SK-N-SH treated with all-trans-retinoic acid at 6 μM for 48 hours (cell line): ENCODE data around the gene PAMR1.

Experiments
- ATAC-seq: fragments of 200-7000 bp; cut with Tn5 transposase; 3 replicates; pipeline ENCODE4 v1.9.1; 2020; ENCODE audit warnings: mild to moderate bottlenecking, moderate library complexity
- ARNTL ChIP-seq: fragments of 450-650 bp; formaldehyde crosslinking; IDR thresholded peaks from 2 replicates; pipeline ENCODE4 v1.5.0; 2020; ENCODE audit warnings: low read depth, mild to moderate bottlenecking, moderate library complexity, borderline replicate concordance
- BACH2 ChIP-seq: fragments of 250-450 bp; sonication (Bioruptor Pico); IDR thresholded peaks from 2 replicates; pipeline ENCODE4 v1.9.0; 2021; ENCODE audit warnings: mild to moderate bottlenecking, borderline replicate concordance
- CREB5 ChIP-seq: fragments of 250-450 bp; sonication (Bioruptor Pico); IDR thresholded peaks from 2 replicates; pipeline ENCODE4 v1.5.1; 2020; ENCODE audit warnings: low read depth, mild to moderate bottlenecking, moderate library complexity
- CSDC2 ChIP-seq: fragments of 250-450 bp; sonication (Bioruptor Pico); IDR thresholded peaks from 2 replicates; pipeline ENCODE4 v1.5.0; 2020; ENCODE audit warnings: mild to moderate bottlenecking, moderate library complexity
- ESRRG ChIP-seq: fragments of 250-450 bp; sonication (Bioruptor Pico); IDR thresholded peaks from 2 replicates; pipeline ENCODE4 v1.6.1; 2021; ENCODE audit warnings: mild to moderate bottlenecking
- GLIS3 ChIP-seq: fragments of 250-450 bp; sonication (Bioruptor Pico); IDR thresholded peaks from 2 replicates; pipeline ENCODE4 v1.5.0; 2020; ENCODE audit warnings: mild to moderate bottlenecking, moderate library complexity
- ISL1 ChIP-seq: fragments of 250-450 bp; sonication (Bioruptor Pico); IDR thresholded peaks from 2 replicates; pipeline ENCODE4 v2.1.2; 2022; ENCODE audit warnings: mild to moderate bottlenecking, moderate library complexity
- PPARA ChIP-seq: fragments of 250-450 bp; sonication (Bioruptor Pico); IDR thresholded peaks from 2 replicates; pipeline ENCODE4 v1.5.0; 2020; ENCODE audit warnings: mild to moderate bottlenecking, borderline replicate concordance
- RARB ChIP-seq: fragments of 250-450 bp; sonication (Bioruptor Pico); IDR thresholded peaks from 2 replicates; pipeline ENCODE4 v1.8.0; 2021; ENCODE audit warnings: mild to moderate bottlenecking, moderate library complexity
- SNAI2 ChIP-seq: fragments of 250-450 bp; sonication (Bioruptor Pico); IDR thresholded peaks from 2 replicates; pipeline ENCODE4 v1.5.0; 2020; ENCODE audit warnings: mild to moderate bottlenecking, moderate library complexity
- TCF4 ChIP-seq: fragments of 250-450 bp; sonication (Bioruptor Pico); IDR thresholded peaks from 2 replicates; pipeline ENCODE4 v1.8.0; 2021; ENCODE audit warnings: mild to moderate bottlenecking, moderate library complexity, borderline replicate concordance
- TOX ChIP-seq: fragments of 250-450 bp; sonication (Bioruptor Pico); IDR thresholded peaks from 2 replicates; pipeline ENCODE4 v1.8.0; 2021; ENCODE audit warnings: mild to moderate bottlenecking, moderate library complexity, borderline replicate concordance
- ZC3H10 ChIP-seq: fragments of 250-450 bp; sonication (Bioruptor Pico); IDR thresholded peaks from 2 replicates; pipeline ENCODE4 v1.5.1; 2021; ENCODE audit warnings: mild to moderate bottlenecking, moderate library complexity
- ZFP3 ChIP-seq: fragments of 250-450 bp; sonication (Bioruptor Pico); IDR thresholded peaks from 2 replicates; pipeline ENCODE4 v1.5.0; 2020; ENCODE audit warnings: mild to moderate bottlenecking, moderate library complexity
- ZFP30 ChIP-seq: fragments of 450-650 bp; formaldehyde crosslinking; IDR thresholded peaks from 2 replicates; pipeline ENCODE4 v1.5.0; 2022; ENCODE audit warnings: mild to moderate bottlenecking, moderate library complexity
- ZNF565 ChIP-seq: fragments of 450-650 bp; formaldehyde crosslinking; conservative IDR thresholded peaks from 2 replicates; pipeline ENCODE4 v1.5.0; 2020; ENCODE audit warnings: low read depth, mild to moderate bottlenecking, moderate library complexity
- ZNF70 ChIP-seq: fragments of 450-650 bp; formaldehyde crosslinking; IDR thresholded peaks from 2 replicates; pipeline ENCODE4 v1.5.0; 2020; ENCODE audit warnings: mild to moderate bottlenecking, moderate library complexity
- ZNF8 ChIP-seq: fragments of 450-650 bp; formaldehyde crosslinking; IDR thresholded peaks from 2 replicates; pipeline ENCODE4 v1.5.0; 2020; ENCODE audit warnings: mild to moderate bottlenecking, moderate library complexity
- TF ChIP-seq, protein P1 (sequence below): fragments of 250-450 bp; sonication (Bioruptor Pico); IDR thresholded peaks from 2 replicates; pipeline ENCODE4 v1.8.0; 2020; ENCODE audit warnings: mild to moderate bottlenecking, moderate library complexity, borderline replicate concordance
- TF ChIP-seq, protein P2 (sequence below): fragments of 250-450 bp; sonication (Bioruptor Pico); IDR thresholded peaks from 2 replicates; pipeline ENCODE4 v1.5.0; 2020; ENCODE audit warnings: mild to moderate bottlenecking, moderate library complexity
- TF ChIP-seq, protein P3 (sequence below): fragments of 250-450 bp; sonication (Bioruptor Pico); IDR thresholded peaks from 2 replicates; pipeline ENCODE4 v1.5.1; 2021; ENCODE audit warnings: mild to moderate bottlenecking, moderate library complexity

Gene PAMR1

DNA sequence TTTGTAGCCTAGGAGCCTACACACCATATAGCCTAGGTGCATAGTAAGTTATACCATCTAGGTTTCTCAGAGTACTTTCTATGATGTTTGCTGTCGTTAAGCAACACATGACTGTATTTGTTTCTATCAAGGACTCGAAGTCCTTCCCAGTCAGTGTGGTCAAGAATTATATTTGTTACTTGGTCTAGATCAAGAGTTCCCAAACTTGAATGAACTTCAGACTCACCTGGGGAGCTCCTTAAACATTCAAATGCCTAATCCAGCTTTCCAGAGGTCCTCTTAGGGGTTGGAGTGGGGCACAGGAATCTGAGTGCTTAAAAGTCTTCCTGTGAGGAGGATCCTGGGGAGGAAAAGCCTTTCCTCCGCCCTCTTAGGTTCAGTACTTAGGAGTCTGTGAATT is 41.5 kb upstream of the PAMR1 start:
- ATAC-seq = no peak
- TF ChIP-seq GLIS3 (CRISPR knock-in tag) (no peak), ZFP30 (CRISPR knock-in tag) (no peak), ZNF8 (CRISPR knock-in tag) (no peak), TOX (CRISPR knock-in tag) (no peak), ZFP3 (CRISPR knock-in tag) (no peak), ZC3H10 (CRISPR knock-in tag) (no peak), ISL1 (CRISPR knock-in tag) (no peak), CREB5 (CRISPR knock-in tag) (no peak), CSDC2 (CRISPR knock-in tag) (no peak), TCF4 (CRISPR knock-in tag) (no peak), SNAI2 (CRISPR knock-in tag) (no peak), PPARA (CRISPR knock-in tag) (no peak)
- TF ChIP-seq, protein P1, sequence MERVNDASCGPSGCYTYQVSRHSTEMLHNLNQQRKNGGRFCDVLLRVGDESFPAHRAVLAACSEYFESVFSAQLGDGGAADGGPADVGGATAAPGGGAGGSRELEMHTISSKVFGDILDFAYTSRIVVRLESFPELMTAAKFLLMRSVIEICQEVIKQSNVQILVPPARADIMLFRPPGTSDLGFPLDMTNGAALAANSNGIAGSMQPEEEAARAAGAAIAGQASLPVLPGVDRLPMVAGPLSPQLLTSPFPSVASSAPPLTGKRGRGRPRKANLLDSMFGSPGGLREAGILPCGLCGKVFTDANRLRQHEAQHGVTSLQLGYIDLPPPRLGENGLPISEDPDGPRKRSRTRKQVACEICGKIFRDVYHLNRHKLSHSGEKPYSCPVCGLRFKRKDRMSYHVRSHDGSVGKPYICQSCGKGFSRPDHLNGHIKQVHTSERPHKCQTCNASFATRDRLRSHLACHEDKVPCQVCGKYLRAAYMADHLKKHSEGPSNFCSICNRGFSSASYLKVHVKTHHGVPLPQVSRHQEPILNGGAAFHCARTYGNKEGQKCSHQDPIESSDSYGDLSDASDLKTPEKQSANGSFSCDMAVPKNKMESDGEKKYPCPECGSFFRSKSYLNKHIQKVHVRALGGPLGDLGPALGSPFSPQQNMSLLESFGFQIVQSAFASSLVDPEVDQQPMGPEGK (CRISPR knock-in tag) = no peak
- TF ChIP-seq, protein P2, sequence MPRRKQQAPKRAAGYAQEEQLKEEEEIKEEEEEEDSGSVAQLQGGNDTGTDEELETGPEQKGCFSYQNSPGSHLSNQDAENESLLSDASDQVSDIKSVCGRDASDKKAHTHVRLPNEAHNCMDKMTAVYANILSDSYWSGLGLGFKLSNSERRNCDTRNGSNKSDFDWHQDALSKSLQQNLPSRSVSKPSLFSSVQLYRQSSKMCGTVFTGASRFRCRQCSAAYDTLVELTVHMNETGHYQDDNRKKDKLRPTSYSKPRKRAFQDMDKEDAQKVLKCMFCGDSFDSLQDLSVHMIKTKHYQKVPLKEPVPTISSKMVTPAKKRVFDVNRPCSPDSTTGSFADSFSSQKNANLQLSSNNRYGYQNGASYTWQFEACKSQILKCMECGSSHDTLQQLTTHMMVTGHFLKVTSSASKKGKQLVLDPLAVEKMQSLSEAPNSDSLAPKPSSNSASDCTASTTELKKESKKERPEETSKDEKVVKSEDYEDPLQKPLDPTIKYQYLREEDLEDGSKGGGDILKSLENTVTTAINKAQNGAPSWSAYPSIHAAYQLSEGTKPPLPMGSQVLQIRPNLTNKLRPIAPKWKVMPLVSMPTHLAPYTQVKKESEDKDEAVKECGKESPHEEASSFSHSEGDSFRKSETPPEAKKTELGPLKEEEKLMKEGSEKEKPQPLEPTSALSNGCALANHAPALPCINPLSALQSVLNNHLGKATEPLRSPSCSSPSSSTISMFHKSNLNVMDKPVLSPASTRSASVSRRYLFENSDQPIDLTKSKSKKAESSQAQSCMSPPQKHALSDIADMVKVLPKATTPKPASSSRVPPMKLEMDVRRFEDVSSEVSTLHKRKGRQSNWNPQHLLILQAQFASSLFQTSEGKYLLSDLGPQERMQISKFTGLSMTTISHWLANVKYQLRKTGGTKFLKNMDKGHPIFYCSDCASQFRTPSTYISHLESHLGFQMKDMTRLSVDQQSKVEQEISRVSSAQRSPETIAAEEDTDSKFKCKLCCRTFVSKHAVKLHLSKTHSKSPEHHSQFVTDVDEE (CRISPR knock-in tag) = no peak

GRCh38 chr11:35566181-35566580 is 40.8 kb upstream of the PAMR1 start:
- TF ChIP-seq, protein P3, sequence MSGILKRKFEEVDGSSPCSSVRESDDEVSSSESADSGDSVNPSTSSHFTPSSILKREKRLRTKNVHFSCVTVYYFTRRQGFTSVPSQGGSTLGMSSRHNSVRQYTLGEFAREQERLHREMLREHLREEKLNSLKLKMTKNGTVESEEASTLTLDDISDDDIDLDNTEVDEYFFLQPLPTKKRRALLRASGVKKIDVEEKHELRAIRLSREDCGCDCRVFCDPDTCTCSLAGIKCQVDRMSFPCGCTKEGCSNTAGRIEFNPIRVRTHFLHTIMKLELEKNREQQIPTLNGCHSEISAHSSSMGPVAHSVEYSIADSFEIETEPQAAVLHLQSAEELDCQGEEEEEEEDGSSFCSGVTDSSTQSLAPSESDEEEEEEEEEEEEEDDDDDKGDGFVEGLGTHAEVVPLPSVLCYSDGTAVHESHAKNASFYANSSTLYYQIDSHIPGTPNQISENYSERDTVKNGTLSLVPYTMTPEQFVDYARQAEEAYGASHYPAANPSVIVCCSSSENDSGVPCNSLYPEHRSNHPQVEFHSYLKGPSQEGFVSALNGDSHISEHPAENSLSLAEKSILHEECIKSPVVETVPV (CRISPR knock-in tag) = no peak
- TF ChIP-seq ZFP30 (CRISPR knock-in tag) = no peak
- TF ChIP-seq SNAI2 (CRISPR knock-in tag) = no peak
- TF ChIP-seq CREB5 (CRISPR knock-in tag) = no peak
- no peak for TF ChIP-seq GLIS3 (CRISPR knock-in tag)
- TF ChIP-seq BACH2 (CRISPR knock-in tag) = no peak
- TF ChIP-seq ARNTL = no peak
- no peak for TF ChIP-seq ZNF8 (CRISPR knock-in tag)
- TF ChIP-seq, protein P2 (CRISPR knock-in tag) = no peak
- TF ChIP-seq RARB (CRISPR knock-in tag) = no peak
- no peak for TF ChIP-seq ZNF565 (CRISPR knock-in tag)
- no peak for TF ChIP-seq ZC3H10 (CRISPR knock-in tag)
- no peak for TF ChIP-seq ISL1 (CRISPR knock-in tag)
- TF ChIP-seq, protein P1 (CRISPR knock-in tag) = no peak
- no peak for TF ChIP-seq ZNF70 (CRISPR knock-in tag)
- TF ChIP-seq ESRRG (CRISPR knock-in tag) = no peak
- TF ChIP-seq PPARA (CRISPR knock-in tag) = no peak
- TF ChIP-seq TCF4 (CRISPR knock-in tag) = no peak
- no peak for TF ChIP-seq CSDC2 (CRISPR knock-in tag)
- TF ChIP-seq ZFP3 (CRISPR knock-in tag) = no peak
- no peak for ATAC-seq
